GM12801 (cell line): ENCODE results near the gene ARL8A.

Experiments
- CTCF ChIP-seq: IDR thresholded peaks from one replicate; pipeline ENCODE4 v1.5.1; 2011; ENCODE audit warnings: control low read depth; ENCODE audit not compliant: insufficient read length; ENCODE audit errors: extremely low read depth

The ARL8A gene

GRCh38 chr1:202162418-202163280 is 18.1 kb upstream of the ARL8A start:
- TF ChIP-seq CTCF, result no peak

GRCh38 chr1:202162047-202162417 is 17.5 kb upstream of the ARL8A start:
- no peak for TF ChIP-seq CTCF

- TF ChIP-seq CTCF, result no peak
Observed at GRCh38 chr1:202161151-202162046, 16.9 kb upstream of the ARL8A start.

- TF ChIP-seq CTCF, result no peak
Observed at GRCh38 chr1:202160377-202160940, 15.9 kb upstream of the ARL8A start, which contains the start of gene PTPN7. TSS of gene PTPN7 (minus strand) at chr1:202160602. CDS start at chr1:202159402, 1,200 bp downstream.

- no peak for TF ChIP-seq CTCF
Observed at GRCh38 chr1:202159534-202160371, 15.2 kb upstream of the ARL8A start.

GRCh38 chr1:202158810-202159533 is 14.4 kb upstream of the ARL8A start:
- TF ChIP-seq CTCF, result no peak
